ENCODE data around the gene ARIH2. TPM values are rescaled to one million over a fixed set of nuclear protein-coding genes. Genes with fewer than 3 reads are reported as not detected.
A peak's percentile ranks its signal among the peaks of the same experiment; 100 is the strongest.

Gene ARIH2
- total RNA-seq, 4 donors from 2014 or later, result 92.2 to 143 (median 123) TPM

GRCh38 chr3:49019941-49020329, 101.3 kb downstream of the ARIH2 start:
- peak overlapping the region in 3 of 4 donors; percentile 100 for H3K27ac ChIP-seq
- no peaks in the 10 kb centered on the region for H3K27me3 ChIP-seq
- no peak for ATAC-seq
- WGBS, 2 donors (ENCODE audit: low coverage in 1 of 2), result 0% methylated on average over 1 of the region's 12 CpGs; no CpG with 5 or more reads in 1 of the 2 donors
- peak overlapping the region in 1 of 2 donors; percentile 96 for H3K4me3 ChIP-seq
- peaks cover 0 to 40% of the 10 kb centered on the region in 2 donors for H3K36me3 ChIP-seq
- no peak for TF ChIP-seq POLR2AphosphoS5 (IDR thresholded peaks at IDR 0.05)
- TF ChIP-seq POLR2A (IDR thresholded peaks at IDR 0.05), result no peak
- TF ChIP-seq, protein P1, sequence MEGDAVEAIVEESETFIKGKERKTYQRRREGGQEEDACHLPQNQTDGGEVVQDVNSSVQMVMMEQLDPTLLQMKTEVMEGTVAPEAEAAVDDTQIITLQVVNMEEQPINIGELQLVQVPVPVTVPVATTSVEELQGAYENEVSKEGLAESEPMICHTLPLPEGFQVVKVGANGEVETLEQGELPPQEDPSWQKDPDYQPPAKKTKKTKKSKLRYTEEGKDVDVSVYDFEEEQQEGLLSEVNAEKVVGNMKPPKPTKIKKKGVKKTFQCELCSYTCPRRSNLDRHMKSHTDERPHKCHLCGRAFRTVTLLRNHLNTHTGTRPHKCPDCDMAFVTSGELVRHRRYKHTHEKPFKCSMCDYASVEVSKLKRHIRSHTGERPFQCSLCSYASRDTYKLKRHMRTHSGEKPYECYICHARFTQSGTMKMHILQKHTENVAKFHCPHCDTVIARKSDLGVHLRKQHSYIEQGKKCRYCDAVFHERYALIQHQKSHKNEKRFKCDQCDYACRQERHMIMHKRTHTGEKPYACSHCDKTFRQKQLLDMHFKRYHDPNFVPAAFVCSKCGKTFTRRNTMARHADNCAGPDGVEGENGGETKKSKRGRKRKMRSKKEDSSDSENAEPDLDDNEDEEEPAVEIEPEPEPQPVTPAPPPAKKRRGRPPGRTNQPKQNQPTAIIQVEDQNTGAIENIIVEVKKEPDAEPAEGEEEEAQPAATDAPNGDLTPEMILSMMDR (IDR thresholded peaks at IDR 0.05), result no peak
- TF ChIP-seq EP300 (IDR thresholded peaks at IDR 0.05), result no peak
- H3K4me1 ChIP-seq, result peaks cover 0 to 68% (median 28%) of the 10 kb centered on the region in 3 donors
- H3K9me3 ChIP-seq, result no peaks in the 10 kb centered on the region

GRCh38 chr3:49020330-49021212, 101.9 kb downstream of the ARIH2 start:
- H3K27ac ChIP-seq, result peak overlapping the region; percentile 98 to 100 (median 100)
- no peaks in the 10 kb centered on the region for H3K27me3 ChIP-seq
- no peak for ATAC-seq
- H3K9me3 ChIP-seq, result no peaks in the 10 kb centered on the region
- WGBS, 2 donors (ENCODE audit: low coverage in 1 of 2), result 24% methylated on average over 3 of the region's 51 CpGs; no CpG with 5 or more reads in 1 of the 2 donors
- TF ChIP-seq POLR2AphosphoS5 (IDR thresholded peaks at IDR 0.05) (no peak), EP300 (IDR thresholded peaks at IDR 0.05) (no peak), POLR2A (IDR thresholded peaks at IDR 0.05) (no peak)
- TF ChIP-seq, protein P1 (IDR thresholded peaks at IDR 0.05), result no peak
- H3K4me3 ChIP-seq, result peak overlapping the region; percentile 52 to 96
- peaks cover 0 to 40% of the 10 kb centered on the region in 2 donors for H3K36me3 ChIP-seq
- H3K4me1 ChIP-seq, result peaks cover 0 to 74% (median 28%) of the 10 kb centered on the region in 3 donors

GRCh38 chr3:49021213-49021812, 102.7 kb downstream of the ARIH2 start:
- TF ChIP-seq POLR2A (IDR thresholded peaks at IDR 0.05) (peak; percentile 95 to 97), POLR2AphosphoS5 (IDR thresholded peaks at IDR 0.05) (peak; percentile 96)
- TF ChIP-seq, protein P1 (IDR thresholded peaks at IDR 0.05), result no peak
- H3K9me3 ChIP-seq, result no peaks in the 10 kb centered on the region
- no CpG with 5 or more reads among the region's 60 CpGs for WGBS, 2 donors (ENCODE audit: low coverage in 1 of 2)
- H3K27ac ChIP-seq, result peak overlapping the region; percentile 98 to 100 (median 100)
- H3K4me3 ChIP-seq, result peak overlapping the region; percentile 52 to 96
- H3K4me1 ChIP-seq, result peaks cover 0 to 79% (median 28%) of the 10 kb centered on the region in 3 donors
- peaks cover 0 to 40% of the 10 kb centered on the region in 2 donors for H3K36me3 ChIP-seq
- peak; percentile 91 for ATAC-seq
- no peaks in the 10 kb centered on the region for H3K27me3 ChIP-seq

DNA sequence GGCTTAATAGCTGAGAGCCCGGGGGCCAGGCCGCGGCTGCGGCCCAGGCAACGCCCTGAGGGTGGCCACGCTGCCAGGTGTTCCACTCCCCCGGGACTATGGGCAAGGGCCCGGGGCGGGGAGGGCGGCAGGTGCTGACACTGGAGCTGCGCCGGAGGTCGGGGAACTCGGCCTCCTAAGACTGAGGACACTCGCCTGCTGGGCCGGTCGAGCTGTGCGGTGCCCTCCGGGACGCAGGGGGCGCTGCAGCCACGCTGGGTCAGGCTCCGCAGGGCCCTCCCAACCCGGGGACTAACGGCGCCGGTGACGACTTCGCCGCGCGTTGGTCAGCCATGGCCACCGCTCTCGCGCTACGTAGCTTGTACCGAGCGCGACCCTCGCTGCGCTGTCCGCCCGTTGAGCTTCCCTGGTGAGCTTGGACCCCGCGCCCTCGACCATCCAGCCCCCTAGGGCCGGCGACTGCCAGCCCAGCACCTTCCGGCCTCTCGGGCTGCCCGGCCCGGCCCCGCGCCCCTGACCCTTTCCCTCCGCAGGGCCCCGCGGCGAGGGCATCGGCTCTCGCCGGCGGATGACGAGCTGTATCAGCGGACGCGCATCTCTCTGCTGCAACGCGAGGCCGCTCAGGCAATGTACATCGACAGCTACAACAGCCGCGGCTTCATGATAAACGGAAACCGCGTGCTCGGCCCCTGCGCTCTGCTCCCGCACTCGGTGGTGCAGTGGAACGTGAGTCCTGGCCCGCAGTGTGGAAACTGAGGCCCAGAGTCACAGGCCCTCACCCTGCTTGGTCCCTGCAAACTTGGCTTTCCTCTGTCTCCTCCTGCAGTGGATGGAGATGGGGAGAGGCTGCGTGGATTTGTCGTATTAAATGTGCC, 103.4 kb downstream of the ARIH2 start, which contains the start of gene NDUFAF3:
TSS of gene NDUFAF3 (plus strand) at position 309 of the 875 bp plus-strand sequence. CDS start at position 333, 24 bp downstream.
- ATAC-seq, result peak; percentile 88
- WGBS, 2 donors (ENCODE audit: low coverage in 1 of 2), result no CpG with 5 or more reads among the region's 83 CpGs
- Histone ChIP-seq H3K27ac (peak within 1 kb of the TSS; percentile 98 to 100 (median 100)), H3K9me3 (no peaks in the 10 kb centered on the region), H3K4me3 (peak within 1 kb of the TSS; percentile 52 to 96), H3K4me1 (peaks cover 0 to 74% (median 28%) of the 10 kb centered on the region in 3 donors), H3K27me3 (no peaks in the 10 kb centered on the region), H3K36me3 (peaks cover 0 to 43% of the 10 kb centered on the region in 2 donors)
- TF ChIP-seq, protein P1 (IDR thresholded peaks at IDR 0.05), result peak in 3 of 4 experiments; percentile 97 to 99 (median 99)
- peak; percentile 95 for TF ChIP-seq POLR2AphosphoS5 (IDR thresholded peaks at IDR 0.05)
- peak; percentile 94 to 96 for TF ChIP-seq POLR2A (IDR thresholded peaks at IDR 0.05)
- TF ChIP-seq EP300 (IDR thresholded peaks at IDR 0.05), result no peak
